H9 (cell line): ENCODE measurements around the gene GRID2. TPM values are rescaled to one million over a fixed set of nuclear protein-coding genes. Genes with fewer than 3 reads are reported as not detected.

ENCODE experiments used
- DNase-seq: peaks from one replicate; pipeline ENCODE4 v3.0.0-alpha.2; 2017
- H2AFZ ChIP-seq: one replicate; pipeline ENCODE4 v1.6.1; 2013; ENCODE audit warnings: mild to moderate bottlenecking, low read length, control low read depth, moderate library complexity
- H2AK5ac ChIP-seq: 2 replicates; pipeline ENCODE4 v1.6.1; 2013; ENCODE audit warnings: low read length, control low read depth, mixed read lengths; ENCODE audit not compliant: insufficient read length
- H2BK120ac ChIP-seq: one replicate; pipeline ENCODE4 v1.6.1; 2013; ENCODE audit warnings: low read depth, mild to moderate bottlenecking, low read length, control low read depth, inconsistent platforms; ENCODE audit not compliant: poor library complexity, severe bottlenecking
- H2BK12ac ChIP-seq: 2 replicates; pipeline ENCODE4 v1.6.1; 2013; ENCODE audit warnings: low read length, control low read depth, mixed read lengths, low read depth; ENCODE audit not compliant: insufficient read length
- H2BK15ac ChIP-seq: 2 replicates; pipeline ENCODE4 v1.6.1; 2013; ENCODE audit warnings: low read depth, low read length, control low read depth
- H2BK20ac ChIP-seq: one replicate; pipeline ENCODE4 v1.6.1; 2013; ENCODE audit warnings: low read depth, mild to moderate bottlenecking, low read length, control low read depth, inconsistent platforms; ENCODE audit not compliant: poor library complexity, severe bottlenecking
- H2BK5ac ChIP-seq: 2 replicates; pipeline ENCODE4 v1.6.1; 2013; ENCODE audit warnings: low read length, control low read depth, mixed read lengths; ENCODE audit not compliant: insufficient read length
- H3K14ac ChIP-seq: 2 replicates; pipeline ENCODE4 v1.6.1; 2013; ENCODE audit warnings: low read length, control low read depth; ENCODE audit not compliant: insufficient read depth
- H3K18ac ChIP-seq: 2 replicates; pipeline ENCODE4 v1.6.1; 2013; ENCODE audit warnings: low read depth, mild to moderate bottlenecking, mixed read lengths, low read length, control low read depth; ENCODE audit not compliant: insufficient read length
- H3K23ac ChIP-seq: 2 replicates; pipeline ENCODE4 v1.6.1; 2013; ENCODE audit warnings: low read length, control low read depth, mixed read lengths, low read depth; ENCODE audit not compliant: insufficient read length
- H3K23me2 ChIP-seq: 2 replicates; pipeline ENCODE4 v1.6.1; 2013; ENCODE audit warnings: low read depth, mild to moderate bottlenecking, mixed read lengths, low read length, control low read depth; ENCODE audit not compliant: insufficient read length, poor library complexity, severe bottlenecking
- H3K27ac ChIP-seq: 2 replicates; pipeline ENCODE4 v1.5.1; 2013; ENCODE audit warnings: low read length, control low read depth, mixed read lengths, low read depth; ENCODE audit not compliant: insufficient read length
- H3K27me3 ChIP-seq: 2 replicates; pipeline ENCODE4 v1.6.1; 2013; ENCODE audit warnings: low read length, control low read depth, inconsistent platforms; ENCODE audit not compliant: insufficient read depth
- H3K4ac ChIP-seq: 2 replicates; pipeline ENCODE4 v1.6.1; 2013; ENCODE audit warnings: low read depth, mild to moderate bottlenecking, control low read depth, inconsistent platforms, low read length, moderate library complexity
- H3K4me1 ChIP-seq: 2 replicates; pipeline ENCODE4 v1.6.1; 2013; ENCODE audit warnings: low read length, control low read depth, inconsistent platforms; ENCODE audit not compliant: insufficient read depth
- H3K4me2 ChIP-seq: 2 replicates; pipeline ENCODE4 v1.6.1; 2013; ENCODE audit warnings: low read length, control low read depth, mixed read lengths; ENCODE audit not compliant: insufficient read length, insufficient read depth
- H3K56ac ChIP-seq: 2 replicates; pipeline ENCODE4 v1.6.1; 2013; ENCODE audit warnings: low read depth, mild to moderate bottlenecking, mixed read lengths, low read length, control low read depth; ENCODE audit not compliant: insufficient read length
- H3K79me1 ChIP-seq: 2 replicates; pipeline ENCODE4 v1.6.1; 2013; ENCODE audit warnings: low read depth, mild to moderate bottlenecking, moderate library complexity, low read length, control low read depth, inconsistent platforms; ENCODE audit not compliant: insufficient read depth, poor library complexity, severe bottlenecking
- H3K79me2 ChIP-seq: 2 replicates; pipeline ENCODE4 v1.6.1; 2013; ENCODE audit warnings: low read length, control low read depth, inconsistent platforms; ENCODE audit not compliant: insufficient read depth
- H3K9ac ChIP-seq: 2 replicates; pipeline ENCODE4 v1.6.1; 2013; ENCODE audit warnings: low read length, control low read depth, mixed read lengths; ENCODE audit not compliant: insufficient read length; ENCODE audit errors: extremely low read depth
- H3K9me3 ChIP-seq: one replicate; pipeline ENCODE4 v1.6.1; 2013; ENCODE audit warnings: low read depth, low read length, inconsistent platforms; ENCODE audit not compliant: control insufficient read depth
- H3T11ph ChIP-seq: one replicate; pipeline ENCODE4 v1.6.1; 2013; ENCODE audit warnings: mild to moderate bottlenecking, low read length, control low read depth, inconsistent platforms
- H4K20me1 ChIP-seq: one replicate; pipeline ENCODE4 v1.6.1; 2013; ENCODE audit not compliant: control insufficient read depth, insufficient read length, insufficient read depth
- H4K5ac ChIP-seq: 2 replicates; pipeline ENCODE4 v1.6.1; 2013; ENCODE audit warnings: low read depth, mild to moderate bottlenecking, mixed read lengths, low read length, control low read depth; ENCODE audit not compliant: insufficient read length
- H4K8ac ChIP-seq: replicated peaks from 2 replicates; pipeline ENCODE4 v1.6.1; 2013; ENCODE audit warnings: low read length, control low read depth, mixed read lengths, low read depth; ENCODE audit not compliant: insufficient read length
- H4K91ac ChIP-seq: 2 replicates; pipeline ENCODE4 v1.6.1; 2013; ENCODE audit warnings: low read depth, mild to moderate bottlenecking, moderate library complexity, mixed read lengths, low read length, control low read depth; ENCODE audit not compliant: insufficient read length
- H3K27ac Mint-ChIP-seq, 3 experiments: 2 replicates in 2 of 3; 3 replicates in 1 of 3; pipeline ENCODE4 v1.8.0; 2020 to 2021; ENCODE audit warnings: mixed read lengths in 3 of 3, mild to moderate bottlenecking in 1 of 3, moderate library complexity in 1 of 3
- H3K27me3 Mint-ChIP-seq: 2 replicates; pipeline ENCODE4 v1.8.0; 2021; ENCODE audit warnings: low read depth, mild to moderate bottlenecking, moderate library complexity, mixed read lengths
- H3K36me3 Mint-ChIP-seq, 3 experiments: 2 replicates in 2 of 3; 3 replicates in 1 of 3; pipeline ENCODE4 v1.8.0; 2020 to 2021; ENCODE audit warnings: low read depth in 3 of 3, mixed read lengths in 3 of 3; ENCODE audit not compliant: insufficient read depth in 1 of 3
- H3K4me1 Mint-ChIP-seq, 2 experiments: 2 replicates each; pipeline ENCODE4 v1.8.0; 2020; ENCODE audit warnings: mixed read lengths in 2 of 2
- H3K4me3 Mint-ChIP-seq, 2 experiments: 2 replicates in 1 of 2; 3 replicates in 1 of 2; pipeline ENCODE4 v1.8.0; 2020 to 2021; ENCODE audit warnings: mild to moderate bottlenecking in 2 of 2, mixed read lengths in 2 of 2, moderate library complexity in 1 of 2
- H3K9me3 Mint-ChIP-seq, 2 experiments: 2 replicates in 1 of 2; 3 replicates in 1 of 2; pipeline ENCODE4 v1.8.0; 2020; ENCODE audit warnings: mild to moderate bottlenecking in 2 of 2, mixed read lengths in 2 of 2, moderate library complexity in 1 of 2
- WGBS: extraction: QIAGEN DNeasy Blood & Tissue Kit; methylation state at CpG from one replicate; pipeline ENCODE4 v1.1.7; 2013; ENCODE audit warnings: missing lambda C conversion rate, low lambda C conversion rate, mixed read lengths; ENCODE audit not compliant: insufficient read length; ENCODE audit errors: extremely low coverage; 5-methylcytosine and 5-hydroxymethylcytosine counted together
- total RNA-seq: library from RNA; stranded (reverse); gene quantifications from 2 replicates; pipeline ENCODE4 v1.2.1, GENCODE V29; 2021
- TF ChIP-seq, protein P1 (sequence below): fragments of 200-600 bp; sonication (generic); conservative IDR thresholded peaks from 3 replicates; pipeline ENCODE4 v1.8.0; 2021; ENCODE audit warnings: antibody characterized with exemption, mild to moderate bottlenecking

The GRID2 gene
- total RNA-seq, 1 experiment from 2014 or later, result 21.8 TPM

DNA sequence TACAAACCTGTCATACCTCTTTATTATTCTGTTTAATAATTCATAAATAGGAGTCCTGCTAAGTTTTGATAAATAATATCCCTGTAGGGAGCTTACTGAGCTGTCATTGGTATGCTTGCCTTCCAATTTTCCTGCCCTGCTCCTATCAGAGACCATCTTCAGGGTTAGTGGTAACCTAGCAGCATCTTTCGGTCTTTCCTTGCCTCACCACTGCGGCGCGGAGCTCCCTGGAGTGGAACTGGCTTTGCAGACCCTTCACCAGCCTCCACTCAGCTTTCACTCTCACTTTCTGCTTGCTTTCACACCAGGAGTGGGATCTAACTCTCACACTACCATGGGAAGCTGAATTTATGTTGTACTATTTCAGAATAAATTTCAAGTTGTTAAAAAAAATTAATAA lies 1043.1 kb downstream of the GRID2 start:
- Histone ChIP-seq H4K5ac (no peak overlapping the region), H2AFZ (no peak overlapping the region), H2BK120ac (no peak overlapping the region), H3K14ac (no peak overlapping the region), H2BK20ac (no peak overlapping the region), H3K4me2 (no peak overlapping the region), H4K8ac (no peak overlapping the region), H3K56ac (no peak overlapping the region), H3K9me3 (no peaks in the 10 kb centered on the region), H2BK5ac (no peak overlapping the region), H3K27ac (no peak overlapping the region), H3K23ac (no peak overlapping the region), H3K18ac (no peak overlapping the region), H2BK12ac (no peak overlapping the region), H3K79me2 (no peaks in the 10 kb centered on the region), H3T11ph (no peak overlapping the region), H4K91ac (no peak overlapping the region), H3K79me1 (no peaks in the 10 kb centered on the region), H2BK15ac (no peak overlapping the region), H3K4me1 (no peaks in the 10 kb centered on the region), H3K4ac (no peak overlapping the region), H3K27me3 (no peaks in the 10 kb centered on the region), H4K20me1 (no peaks in the 10 kb centered on the region), H3K23me2 (no peaks in the 10 kb centered on the region), H2AK5ac (no peak overlapping the region), H3K9ac (no peak overlapping the region)
- no CpG with 5 or more reads among the region's 4 CpGs for WGBS
- peak; percentile 24 for DNase-seq
- Mint-ChIP-seq H3K4me1 (no peaks in the 10 kb centered on the region), H3K27me3 (no peaks in the 10 kb centered on the region), H3K4me3 (no peak overlapping the region), H3K36me3 (peaks cover 0 to 3% (median 0%) of the 10 kb centered on the region in 3 experiments; a peak in 2 of 7 replicates), H3K9me3 (0 out of 5 replicates have a peak, but pooled peaks cover 0 to 3% of the 10 kb centered on the region in 2 experiments), H3K27ac (no peak overlapping the region)
- TF ChIP-seq, protein P1, sequence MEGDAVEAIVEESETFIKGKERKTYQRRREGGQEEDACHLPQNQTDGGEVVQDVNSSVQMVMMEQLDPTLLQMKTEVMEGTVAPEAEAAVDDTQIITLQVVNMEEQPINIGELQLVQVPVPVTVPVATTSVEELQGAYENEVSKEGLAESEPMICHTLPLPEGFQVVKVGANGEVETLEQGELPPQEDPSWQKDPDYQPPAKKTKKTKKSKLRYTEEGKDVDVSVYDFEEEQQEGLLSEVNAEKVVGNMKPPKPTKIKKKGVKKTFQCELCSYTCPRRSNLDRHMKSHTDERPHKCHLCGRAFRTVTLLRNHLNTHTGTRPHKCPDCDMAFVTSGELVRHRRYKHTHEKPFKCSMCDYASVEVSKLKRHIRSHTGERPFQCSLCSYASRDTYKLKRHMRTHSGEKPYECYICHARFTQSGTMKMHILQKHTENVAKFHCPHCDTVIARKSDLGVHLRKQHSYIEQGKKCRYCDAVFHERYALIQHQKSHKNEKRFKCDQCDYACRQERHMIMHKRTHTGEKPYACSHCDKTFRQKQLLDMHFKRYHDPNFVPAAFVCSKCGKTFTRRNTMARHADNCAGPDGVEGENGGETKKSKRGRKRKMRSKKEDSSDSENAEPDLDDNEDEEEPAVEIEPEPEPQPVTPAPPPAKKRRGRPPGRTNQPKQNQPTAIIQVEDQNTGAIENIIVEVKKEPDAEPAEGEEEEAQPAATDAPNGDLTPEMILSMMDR, result no peak
